HG03565 (cell line): ENCODE results near the gene ZBTB20.

Experiments used
- ATAC-seq: cut with Tn5 transposase; IDR thresholded peaks from one replicate; pipeline ENCODE4 v1.9.1; 2021; ENCODE audit warnings: mild to moderate bottlenecking, moderate library complexity; ENCODE audit not compliant: unreplicated experiment

The ZBTB20 gene

DNA sequence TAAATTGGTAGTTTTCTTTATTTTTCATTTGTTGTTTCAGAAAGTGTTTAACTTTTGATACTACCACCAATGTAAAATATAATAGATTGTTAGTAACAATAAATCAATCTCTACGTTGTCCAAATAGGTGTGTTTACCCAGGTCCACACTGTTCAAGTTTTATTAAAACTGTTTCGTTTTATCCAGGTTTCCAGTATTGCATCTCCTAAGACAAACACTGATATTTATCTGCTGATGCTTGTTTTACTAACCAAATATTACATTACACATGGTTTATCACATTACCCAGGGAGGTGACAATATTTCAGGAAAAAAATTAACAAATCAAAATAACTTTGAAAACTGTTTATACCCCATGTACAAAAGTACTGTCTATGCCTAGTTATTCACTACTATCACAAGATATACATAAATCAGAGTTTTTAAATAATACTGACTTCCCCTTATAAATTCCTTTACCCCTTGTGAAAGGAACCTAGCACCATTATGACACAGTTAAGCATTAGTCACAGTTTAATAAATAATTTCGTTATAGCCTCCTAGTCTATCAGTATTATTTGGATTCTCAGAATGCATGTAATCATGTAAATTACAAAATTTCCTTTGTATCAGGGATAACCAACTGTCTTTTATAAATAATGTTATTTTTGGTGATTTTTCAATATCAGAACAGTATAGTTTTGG lies 205.3 kb downstream of the ZBTB20 start:
- ATAC-seq: no peak

DNA sequence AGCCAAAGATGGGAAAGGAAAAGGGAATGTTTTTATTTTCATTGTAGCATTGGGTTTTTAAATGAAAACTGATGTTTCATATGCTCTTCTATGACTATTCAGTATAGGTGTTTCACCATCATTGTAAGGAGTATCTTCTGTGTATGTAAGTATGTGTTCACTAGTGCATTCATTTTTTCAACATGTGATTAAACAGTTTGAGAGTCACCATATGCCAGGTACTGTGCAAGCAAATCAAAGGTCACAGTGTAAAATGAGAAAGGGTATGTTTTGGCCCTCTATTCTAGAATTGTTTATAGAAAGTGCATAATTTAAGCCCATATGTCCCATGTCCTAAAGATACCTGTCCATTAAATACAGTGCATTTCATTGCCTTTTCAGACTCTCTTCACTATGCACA lies 207.2 kb downstream of the ZBTB20 start:
- no peak for ATAC-seq

DNA sequence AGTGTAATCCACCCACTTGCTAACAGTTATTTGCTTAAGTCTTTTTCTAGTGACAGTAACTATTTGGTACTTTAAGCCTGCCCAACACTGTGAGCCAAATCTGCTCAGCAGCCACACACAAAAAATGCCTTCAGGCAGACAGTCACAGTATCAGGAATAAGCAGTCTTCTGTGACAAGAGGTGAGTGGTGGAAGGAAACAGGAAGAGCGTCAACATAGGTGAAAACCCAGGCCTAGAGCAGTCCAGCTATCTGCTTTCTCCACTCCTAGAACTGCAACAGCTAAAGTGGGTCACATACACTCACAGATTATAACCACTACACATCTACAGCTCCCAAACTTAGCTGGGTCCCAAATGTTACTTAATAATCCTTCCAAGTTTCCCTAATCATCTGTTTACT lies 213.7 kb downstream of the ZBTB20 start:
- no peak for ATAC-seq

DNA sequence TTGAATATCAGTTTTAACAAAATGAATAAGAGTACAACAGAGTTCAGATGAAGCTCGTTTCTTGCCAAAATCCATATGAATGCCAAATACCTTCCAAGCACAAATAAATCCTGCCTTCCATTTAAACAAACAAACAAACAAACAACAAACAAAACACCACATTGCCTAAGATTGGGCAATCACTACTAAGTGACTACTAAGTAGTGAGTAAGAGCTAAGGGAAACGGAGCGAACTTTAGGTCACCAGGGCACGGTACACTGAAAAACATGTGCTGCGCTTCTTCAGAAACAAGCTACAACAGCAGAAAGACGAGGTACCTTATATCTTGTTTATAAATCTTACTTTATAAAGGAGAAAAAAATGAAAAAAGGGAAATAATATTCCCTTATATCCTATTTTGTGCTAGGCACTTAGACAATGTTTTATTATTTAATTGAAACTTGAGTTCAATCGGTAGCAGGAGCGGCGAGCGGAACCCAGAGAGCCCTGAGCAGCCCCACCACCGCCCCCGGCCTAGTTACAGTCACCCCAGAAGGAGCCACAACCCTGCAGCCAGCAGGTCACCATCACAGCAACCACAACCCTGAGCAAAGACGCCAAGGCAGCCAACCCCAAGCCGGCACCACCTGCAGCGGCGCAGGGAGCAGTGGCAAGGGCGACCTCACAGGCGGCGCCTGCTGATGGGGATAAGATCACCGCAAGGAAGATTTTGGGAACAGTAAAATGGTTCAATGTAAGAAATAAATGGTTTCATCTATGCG lies 216.9 kb downstream of the ZBTB20 start:
- no peak for ATAC-seq

DNA sequence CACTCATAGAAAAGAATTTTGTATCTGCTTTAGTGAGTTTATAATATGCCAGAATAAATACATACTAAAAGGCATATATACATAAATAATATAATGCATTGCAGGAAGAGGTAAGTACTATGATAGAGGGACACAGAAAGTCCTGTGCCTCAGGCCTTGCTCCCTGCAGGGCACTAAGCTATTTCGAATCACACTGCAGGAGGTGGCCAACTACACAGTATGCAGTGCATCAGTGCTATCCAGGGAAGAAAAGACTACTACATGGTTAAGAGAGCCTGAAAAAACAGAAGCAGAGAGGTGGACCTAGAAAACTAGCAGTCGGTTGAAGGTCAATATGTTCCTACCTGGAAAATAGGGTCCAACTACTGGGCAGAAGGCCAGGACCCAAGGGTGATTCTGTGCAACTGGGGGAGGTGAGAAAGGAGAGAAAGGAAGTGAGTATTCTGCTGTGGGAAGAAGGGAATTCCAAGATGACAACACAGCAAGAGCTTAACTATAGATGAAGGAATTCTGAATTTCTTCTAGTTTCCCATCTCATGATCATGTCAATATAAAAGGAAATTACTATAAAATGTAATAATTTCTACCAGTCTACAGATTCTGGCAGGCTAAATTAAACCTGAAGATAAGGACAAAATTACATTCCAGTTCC lies 218.0 kb downstream of the ZBTB20 start:
- ATAC-seq: no peak

DNA sequence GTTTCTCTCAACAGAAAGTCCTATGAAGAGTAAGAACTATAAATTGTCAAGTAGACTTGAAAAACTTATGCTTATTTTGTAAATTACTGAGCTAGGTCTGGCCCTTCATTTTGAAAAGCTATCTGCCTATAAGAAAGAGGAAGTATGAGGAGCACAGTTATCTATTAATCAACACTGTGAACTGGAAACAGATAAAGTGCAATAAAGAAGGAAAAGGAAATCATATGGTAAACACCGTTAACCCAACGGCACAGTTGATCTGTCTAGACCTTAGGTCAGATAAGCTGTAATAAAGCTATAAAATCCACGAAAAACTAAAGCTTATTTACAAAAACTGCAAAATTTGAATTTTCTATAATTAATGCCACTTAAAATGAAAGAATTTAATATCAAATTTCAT lies 242.5 kb downstream of the ZBTB20 start:
- no peak for ATAC-seq

DNA sequence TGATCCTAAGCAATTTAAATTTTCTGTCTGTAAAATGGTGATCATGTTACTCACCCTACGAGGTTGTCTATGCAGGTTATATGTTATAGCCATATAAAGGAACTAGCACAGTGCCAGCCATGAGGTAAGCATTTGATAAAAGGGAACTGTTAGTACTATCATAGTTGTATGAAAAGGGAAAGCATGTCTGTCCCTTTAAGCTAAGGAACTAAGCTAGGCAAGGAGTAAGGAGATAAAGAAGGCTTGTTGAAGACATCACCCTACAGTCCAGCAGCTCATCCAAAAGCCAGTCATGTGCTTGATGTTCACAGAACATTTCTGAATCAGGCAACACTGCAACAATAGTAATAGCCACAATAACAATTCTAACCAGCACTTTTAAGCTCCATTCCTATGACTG lies 243.9 kb downstream of the ZBTB20 start:
- no peak for ATAC-seq

DNA sequence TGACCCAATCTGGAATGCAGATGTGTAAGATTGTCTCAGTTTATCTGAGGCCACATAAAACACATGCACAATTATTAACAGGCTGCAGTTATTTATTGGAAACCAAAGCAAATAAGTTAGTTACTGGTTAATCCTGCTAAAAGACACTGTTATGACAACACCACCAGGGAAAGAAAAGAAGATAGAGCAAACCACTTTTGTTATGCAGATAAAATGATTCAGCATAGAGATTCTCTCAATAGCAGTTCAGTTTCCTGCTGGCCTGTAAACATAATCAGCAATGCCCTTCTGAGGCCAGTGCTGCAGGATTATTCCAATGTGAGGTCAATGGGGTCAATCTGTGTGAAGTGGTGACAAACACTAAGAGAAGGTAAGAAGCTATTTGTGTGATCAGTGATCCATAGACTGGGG lies 244.4 kb downstream of the ZBTB20 start:
- no peak for ATAC-seq

DNA sequence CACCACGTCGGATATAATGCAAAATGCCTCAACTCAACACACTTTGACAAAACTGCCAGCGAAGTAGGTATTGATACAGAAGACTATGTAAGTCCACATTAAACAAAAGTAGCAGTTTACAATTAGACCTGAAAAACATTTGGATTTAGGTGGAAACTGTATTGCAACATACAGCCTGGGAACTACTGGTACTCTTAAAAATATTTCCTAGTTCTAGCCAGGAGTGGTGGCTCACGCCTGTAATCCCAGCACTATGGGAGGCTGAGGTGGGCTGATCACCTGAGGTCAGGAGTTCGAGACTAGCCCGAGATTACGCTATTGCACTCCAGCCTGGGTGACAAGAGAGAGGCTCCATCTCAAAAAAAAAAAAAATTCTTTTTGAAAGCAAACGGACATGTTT lies 246.2 kb downstream of the ZBTB20 start:
- no peak for ATAC-seq

DNA sequence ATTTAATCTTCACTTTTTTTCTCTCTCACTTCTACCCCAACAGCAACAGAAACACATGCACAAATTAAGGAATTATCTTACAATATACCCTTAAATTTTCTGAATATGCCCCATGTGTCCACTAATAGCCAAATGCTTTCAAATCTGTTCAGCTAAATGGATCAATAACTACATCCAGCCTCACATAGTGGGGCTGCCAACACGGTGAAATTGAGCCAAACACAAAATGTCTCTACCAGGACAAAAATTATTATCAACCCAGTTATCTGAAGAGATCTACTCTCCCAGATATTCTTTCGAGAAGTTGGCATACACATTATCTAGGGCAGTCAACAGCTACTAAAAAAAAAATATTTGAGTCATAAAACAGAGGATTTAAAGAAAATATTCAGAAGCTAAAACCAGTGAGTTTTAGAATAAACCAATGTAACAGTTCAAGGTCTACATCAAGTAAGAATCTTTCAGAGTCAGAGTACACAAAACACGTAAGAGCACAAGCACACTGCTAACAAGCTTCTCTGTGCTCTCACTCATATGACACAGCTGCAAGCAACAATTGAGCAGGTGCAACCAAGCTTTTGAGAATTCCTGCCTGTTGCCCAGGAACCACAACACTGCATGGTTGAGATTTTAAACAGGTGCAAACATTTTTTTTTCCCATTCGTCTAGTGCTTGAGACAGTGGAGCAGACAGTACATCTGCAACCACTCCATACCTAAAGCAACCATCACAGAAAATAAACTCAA lies 247.7 kb downstream of the ZBTB20 start:
- ATAC-seq: no peak

DNA sequence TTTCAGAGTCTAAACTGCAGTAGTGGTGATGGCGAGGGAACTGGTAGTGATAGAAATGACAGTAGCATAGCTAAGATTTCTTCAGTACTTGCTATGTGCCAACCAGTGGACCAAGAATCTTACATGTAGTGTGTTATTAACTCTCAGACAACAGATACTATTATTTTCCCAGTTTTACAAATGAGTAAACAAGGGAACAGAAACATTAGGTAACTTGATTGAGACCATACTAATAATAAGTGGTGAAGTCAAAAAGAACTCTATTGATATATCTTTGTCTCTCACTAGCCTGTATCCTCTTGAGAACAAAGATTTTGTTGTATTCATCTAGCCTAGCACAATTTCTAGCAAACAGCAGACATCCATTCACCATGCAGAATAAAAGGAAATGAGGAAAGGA lies 250.1 kb downstream of the ZBTB20 start:
- no peak for ATAC-seq

DNA sequence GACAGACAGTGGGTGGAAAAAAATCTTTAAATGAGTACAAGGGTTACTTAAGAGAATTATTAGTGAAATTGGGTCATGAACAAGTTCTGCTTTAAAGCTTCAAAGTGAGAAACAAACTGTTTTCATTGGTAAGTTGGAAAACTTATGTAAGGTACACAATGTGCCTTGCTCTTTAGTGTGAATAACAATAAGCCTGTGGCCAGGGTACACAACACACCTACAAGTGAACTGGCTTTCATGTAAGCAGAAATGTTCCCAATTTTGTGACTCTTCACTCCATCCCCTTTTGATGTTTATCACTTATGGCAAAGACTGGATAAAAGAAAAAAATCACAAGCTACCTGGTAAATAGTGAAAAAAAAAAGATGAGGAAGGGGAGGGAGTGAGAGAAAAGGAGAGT lies 253.7 kb downstream of the ZBTB20 start:
- ATAC-seq: no peak

DNA sequence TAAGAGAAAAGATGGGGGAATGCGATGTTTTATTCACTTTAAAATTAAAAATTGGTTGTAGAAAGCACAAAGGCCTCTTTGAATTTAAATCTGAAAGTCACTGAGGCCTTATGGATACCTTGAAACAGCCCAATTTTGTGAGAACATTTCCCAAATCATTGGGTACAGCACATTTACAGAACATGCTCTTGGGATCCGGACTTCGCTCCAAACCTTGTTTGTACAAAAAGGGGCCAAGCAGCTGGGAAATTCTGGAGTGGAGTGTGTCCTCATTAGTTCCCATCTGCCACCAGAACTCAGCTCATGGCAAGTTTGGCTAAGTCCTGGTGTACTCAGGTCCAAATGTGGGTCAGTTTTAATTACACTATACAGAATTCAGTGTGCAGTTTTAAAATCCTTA lies 254.2 kb downstream of the ZBTB20 start:
- no peak for ATAC-seq

DNA sequence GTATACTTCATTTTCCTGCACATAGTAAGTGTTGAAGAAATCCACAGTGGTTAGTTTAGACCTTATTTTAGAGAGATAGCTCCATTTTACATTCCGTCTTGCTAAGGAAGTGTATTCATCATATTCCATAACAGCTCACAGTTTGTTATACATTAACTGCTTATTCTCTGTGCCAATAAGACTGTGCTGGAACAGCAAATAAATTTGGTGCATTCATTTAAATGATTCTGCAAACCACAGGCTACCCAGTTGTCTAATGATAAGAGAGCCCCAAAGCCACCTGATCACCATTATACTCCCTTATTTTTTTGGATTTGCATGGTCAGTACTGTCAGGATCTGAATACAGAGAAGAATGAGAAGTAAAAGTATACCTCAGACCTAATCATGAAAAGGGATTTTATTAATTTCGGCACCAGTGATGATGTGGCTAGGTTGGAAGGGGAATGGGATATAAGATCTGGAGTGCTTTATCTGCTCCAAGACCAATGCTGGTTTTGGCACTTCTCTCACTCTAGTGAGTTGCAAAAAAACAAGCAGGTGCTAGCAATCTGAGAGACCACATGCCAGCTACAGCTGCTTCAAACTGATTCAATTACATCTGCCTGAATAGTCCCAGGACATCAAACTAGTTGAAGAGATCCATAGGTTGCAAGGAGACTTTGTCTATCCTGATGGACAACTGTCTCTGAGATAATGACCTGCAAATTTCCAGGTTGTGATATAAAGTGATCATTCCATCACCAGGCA lies 254.8 kb downstream of the ZBTB20 start:
- no peak for ATAC-seq

DNA sequence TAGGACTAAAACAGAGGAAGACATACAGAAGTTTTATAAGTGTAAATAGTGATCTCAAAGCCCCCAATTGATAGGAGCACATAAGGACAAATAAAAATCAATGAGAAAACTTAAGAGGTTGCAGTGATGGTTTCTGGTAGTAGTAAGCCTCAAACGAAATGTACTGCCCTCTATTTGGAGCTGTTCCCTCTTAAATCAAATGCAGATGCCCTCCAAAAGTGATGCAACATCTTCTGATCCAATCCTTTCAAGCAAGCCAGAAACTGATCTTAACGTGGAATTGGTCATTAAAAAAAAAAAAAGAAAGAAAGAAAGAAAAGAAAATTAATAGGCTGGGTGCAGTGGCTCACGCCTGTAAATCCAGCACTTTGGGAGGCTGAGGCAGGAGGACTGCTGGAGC lies 259.3 kb downstream of the ZBTB20 start:
- no peak for ATAC-seq

DNA sequence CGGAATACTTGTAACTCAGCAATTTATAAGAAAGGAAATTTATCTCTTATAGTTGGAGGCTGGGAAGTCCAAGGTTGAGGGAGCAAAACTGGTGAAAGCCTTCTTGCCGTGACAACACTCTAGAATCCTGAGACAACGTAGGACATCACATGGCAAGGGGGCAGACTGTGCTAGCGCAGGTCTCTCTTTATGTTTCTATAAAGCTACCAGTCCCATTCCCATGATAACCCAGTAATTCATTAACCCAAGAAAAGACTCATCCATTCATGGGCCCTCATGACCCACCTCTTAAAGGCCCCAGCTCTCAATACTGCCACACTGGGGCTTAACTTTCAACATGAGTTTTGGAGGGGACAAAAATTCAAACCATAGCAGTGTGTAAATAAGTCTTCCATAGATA lies 260.2 kb downstream of the ZBTB20 start:
- ATAC-seq: no peak

DNA sequence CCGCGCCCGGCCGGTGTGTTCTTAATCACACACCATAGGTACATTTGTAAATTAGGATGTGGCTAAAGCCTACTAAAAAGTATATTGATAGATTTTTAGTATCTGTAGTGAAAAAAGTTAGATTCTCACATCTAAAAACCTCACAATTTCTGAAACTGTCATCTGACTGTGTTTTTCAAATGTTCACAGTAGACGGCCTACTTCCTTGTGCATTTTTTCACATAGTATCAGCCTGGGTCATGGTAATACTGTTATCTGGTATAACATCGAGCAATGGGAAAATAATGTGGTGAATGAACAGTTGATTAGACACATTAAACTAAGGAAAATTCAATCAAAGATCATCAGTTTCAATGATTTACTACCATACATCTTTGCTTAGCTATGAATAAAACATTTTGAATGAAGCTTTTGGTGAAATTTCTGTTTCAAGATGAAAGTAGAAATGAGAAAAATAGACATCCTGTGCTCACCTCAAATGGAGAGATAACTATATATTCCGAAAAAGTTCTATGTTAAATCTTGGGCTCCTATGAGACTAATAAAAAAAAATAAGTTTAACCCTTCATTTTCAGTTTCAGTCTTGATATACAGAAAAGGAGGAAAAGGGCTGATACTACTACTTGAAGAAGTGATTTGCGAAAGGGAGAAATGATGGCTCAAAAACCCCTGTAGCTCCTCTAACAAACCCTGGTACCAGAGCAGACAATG lies 262.7 kb downstream of the ZBTB20 start:
- peak; percentile 35 for ATAC-seq

DNA sequence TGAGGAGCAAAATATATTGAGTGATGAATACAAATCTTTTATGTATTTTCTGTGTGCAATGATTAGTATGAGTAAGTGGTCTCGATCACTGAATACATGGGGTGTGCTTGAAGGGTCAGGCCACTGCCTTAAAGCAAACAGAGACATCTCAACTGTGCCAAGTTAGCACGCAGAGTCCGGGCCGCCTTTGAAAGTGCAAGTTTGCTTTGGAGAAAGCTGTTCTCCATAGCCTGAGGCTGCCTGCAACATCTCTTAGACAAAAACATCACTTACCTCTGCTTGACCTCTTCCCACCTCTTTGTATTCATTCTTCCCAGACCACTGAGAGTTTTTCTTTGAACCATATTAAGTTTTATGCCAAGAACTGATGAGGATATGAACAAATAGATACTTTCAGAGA lies 267.0 kb downstream of the ZBTB20 start:
- ATAC-seq: no peak

DNA sequence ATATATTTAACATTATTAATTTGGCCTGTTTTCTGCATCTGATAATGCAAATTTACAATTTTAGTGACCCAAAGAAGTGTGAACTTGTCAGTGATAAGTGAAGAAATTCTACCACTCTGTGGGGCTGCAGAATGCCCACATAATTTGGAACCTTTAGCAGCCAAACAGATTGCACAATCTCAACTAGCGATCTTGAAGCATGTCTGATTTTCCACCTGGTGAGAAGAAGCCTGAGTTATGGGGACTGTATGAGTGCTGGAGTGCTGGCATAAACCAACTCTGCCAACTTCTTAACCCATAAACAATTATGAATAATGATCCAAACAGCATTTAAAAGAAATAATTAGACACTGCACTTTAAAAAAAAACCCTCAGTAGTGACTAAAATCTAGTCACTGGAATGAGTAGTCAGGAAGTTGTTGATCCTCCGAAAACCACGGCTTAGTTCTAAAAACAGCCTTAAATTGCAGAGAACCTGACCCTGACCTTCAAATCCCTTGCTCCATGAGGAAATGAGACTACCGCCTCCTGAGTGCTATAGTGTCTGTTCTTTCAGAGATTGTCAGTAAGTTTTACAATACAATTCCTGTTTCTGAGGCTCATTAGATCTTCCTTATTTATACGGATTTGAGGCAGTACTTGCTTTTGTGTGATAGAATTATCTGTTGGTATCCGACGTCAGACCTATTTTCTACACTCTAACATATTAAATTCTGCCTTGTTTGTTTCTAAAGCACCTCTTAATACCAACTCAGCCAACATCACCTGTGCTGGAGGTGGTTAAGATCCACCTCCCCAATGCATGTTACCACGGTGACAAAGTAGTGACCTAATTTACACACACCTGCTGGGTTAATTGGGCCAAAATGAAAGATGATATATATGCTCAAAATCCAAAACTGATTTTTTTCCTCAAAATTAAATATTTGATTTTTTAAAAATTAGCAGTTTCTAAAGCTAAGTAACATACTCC lies 267.7 kb downstream of the ZBTB20 start:
- ATAC-seq: peak; percentile 82
